Activated CD4-positive, alpha-beta T cell treated with anti-CD3 and anti-CD28 coated beads for 24 hours (primary cell): ENCODE results near the gene LCN1.
"Not testable (repeated sequence)": the region's sequence is repeated elsewhere in the genome, so short reads cannot be mapped to it uniquely, and the experiment has no call there.

Experiments used
- DNase-seq, 2 donors: peaks; one replicate each; pipeline ENCODE4 v3.0.0-alpha.2; 2020; ENCODE audit warnings: low read depth in 2 of 2

LCN1 gene

DNA sequence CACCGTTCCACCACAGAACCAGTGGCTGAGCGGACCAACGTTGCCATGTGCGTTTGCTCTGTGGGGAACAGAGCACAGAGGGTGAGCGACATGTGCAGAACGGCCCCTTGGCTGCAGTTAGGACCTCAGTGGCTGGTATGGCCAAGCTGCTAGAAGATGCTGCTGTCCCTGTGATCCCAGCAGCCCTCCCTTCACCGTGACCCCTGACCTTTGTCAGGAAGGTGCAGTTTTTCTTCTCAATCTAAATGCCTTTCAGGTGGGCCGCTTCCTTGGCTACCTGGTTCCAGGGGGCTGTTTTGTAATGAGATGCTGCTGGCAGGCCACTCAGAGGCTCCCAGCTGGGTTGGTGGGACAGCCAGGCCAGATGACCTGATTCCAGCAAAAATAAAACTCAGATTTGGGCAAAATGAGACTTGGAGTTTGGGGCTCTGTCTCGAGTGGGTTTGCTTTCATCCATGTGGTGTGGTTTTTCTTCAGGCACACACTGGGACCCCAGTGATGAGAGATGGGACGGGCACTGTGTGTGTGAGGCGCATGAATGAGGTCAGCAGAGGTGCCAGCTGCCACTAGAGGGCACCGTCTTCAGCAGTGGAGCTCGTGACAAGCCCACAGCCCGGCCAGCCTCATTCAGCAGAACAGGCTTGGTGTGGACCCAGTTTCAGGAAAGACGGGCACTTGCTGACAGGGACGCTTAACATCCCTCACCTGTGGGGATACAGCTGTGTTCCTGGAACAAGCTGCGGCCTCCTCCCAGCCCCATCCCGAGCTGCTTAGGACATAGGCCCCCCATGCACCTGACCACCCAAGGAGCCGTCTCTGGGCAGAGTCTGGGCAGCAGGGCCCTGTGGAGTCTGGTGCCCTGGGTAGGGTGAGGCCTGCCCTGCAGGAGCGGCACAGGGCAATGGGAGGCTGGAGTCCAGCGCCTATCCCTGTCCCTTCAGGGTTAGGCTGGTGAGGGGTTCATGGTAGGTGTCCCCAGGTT is 16.7 kb upstream of the LCN1 start:
- peak; percentile 33 to 51 for DNase-seq

GRCh38 chr9:135505406-135506187 is 15.6 kb upstream of the LCN1 start:
- no peak for DNase-seq

GRCh38 chr9:135506327-135507103 is 14.7 kb upstream of the LCN1 start:
- no peak for DNase-seq

GRCh38 chr9:135507104-135508035 is 13.9 kb upstream of the LCN1 start:
- no peak for DNase-seq

DNA sequence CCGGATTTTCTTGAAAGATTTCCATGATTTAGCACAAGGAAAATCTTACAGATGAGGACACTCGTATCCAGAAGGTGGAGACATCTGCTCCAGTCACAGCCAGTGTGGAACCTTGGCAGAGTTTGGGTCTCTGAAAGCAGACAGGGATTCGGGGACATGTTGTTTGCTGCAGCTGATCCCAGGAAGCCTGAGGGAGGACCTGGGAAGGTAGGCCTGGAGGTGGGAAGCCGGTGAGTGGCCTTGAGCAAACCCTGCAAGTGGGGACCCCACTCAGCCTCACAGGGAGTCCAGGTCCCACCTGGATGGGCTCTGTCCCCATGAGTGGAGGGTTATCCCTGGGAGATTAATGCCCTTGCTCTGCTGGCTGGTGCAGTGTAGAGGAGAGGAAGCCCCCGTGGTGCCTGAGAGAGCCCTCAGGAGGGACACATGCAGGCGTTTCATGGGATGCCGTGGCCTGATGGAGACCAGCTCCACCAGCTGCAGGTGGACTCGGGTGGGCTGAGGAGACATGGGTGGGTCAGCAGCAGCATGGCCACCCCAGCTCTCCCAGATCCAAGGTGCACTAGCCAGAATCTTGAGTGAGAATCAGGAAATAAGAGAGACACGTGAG is 12.9 kb upstream of the LCN1 start:
- no peak for DNase-seq

DNA sequence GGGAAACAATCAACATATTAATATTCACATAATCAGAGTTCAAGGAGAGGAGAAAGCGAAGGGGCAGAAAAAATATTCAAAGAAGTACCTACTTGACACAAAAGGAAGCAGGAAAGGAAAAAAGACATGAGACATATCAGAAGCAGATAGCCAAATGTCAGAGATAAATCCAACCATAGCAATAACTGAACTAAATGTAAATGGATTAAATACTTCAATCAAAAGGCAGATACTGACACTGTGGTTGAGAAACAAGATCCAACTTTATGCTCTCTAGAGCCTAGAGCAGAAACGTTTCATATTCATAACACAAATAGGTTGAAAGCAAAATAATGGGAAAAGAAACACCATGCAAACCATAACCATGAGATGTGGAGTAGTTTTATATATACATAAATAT is 11.8 kb upstream of the LCN1 start:
- DNase-seq: no peak

DNA sequence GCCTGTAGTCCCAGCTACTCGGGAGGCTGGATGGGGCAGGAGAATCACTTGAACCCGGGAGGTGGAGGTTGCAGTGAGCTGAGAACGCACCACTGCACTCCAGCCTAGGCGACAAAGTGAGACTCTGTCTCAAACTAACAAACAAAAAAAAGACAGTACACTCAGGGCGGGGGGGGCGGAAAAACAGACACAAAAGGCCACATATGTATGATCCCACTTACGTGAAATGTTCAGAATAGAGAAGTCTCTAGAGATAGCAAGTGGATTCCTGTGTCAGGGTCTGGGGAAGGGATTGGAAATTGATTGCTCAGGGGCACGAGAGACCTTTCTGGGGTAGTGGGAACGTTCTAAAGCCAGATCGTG is 9.0 kb upstream of the LCN1 start:
- DNase-seq: no peak

GRCh38 chr9:135512904-135513303 is 8.3 kb upstream of the LCN1 start:
- no peak for DNase-seq

DNA sequence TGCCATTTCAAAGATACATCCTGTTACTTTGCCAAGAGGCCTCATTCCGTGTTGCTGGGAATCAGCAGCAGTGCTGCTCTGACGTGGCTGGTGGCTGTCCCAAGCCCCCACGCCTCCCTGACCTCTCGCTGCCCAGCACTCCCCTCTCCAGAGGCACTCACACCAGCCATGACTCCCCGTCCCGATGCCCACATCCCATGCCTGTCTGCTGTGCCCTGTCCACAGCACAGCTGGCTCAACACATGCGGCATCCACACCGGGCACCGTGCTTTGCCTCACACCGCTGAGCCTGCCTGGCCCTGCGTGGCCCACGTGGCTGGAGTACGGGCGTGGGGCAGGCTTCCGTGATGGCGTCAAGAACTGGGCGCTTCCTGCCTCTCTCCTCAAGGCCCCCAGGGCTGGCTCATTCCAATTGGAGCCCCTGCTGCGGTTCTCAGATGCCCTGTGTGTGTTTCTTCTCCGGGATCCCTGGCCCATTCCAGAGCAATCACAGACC is 7.8 kb upstream of the LCN1 start:
- no peak for DNase-seq

GRCh38 chr9:135513906-135514305 is 7.3 kb upstream of the LCN1 start:
- DNase-seq: not testable (repeated sequence)

DNA sequence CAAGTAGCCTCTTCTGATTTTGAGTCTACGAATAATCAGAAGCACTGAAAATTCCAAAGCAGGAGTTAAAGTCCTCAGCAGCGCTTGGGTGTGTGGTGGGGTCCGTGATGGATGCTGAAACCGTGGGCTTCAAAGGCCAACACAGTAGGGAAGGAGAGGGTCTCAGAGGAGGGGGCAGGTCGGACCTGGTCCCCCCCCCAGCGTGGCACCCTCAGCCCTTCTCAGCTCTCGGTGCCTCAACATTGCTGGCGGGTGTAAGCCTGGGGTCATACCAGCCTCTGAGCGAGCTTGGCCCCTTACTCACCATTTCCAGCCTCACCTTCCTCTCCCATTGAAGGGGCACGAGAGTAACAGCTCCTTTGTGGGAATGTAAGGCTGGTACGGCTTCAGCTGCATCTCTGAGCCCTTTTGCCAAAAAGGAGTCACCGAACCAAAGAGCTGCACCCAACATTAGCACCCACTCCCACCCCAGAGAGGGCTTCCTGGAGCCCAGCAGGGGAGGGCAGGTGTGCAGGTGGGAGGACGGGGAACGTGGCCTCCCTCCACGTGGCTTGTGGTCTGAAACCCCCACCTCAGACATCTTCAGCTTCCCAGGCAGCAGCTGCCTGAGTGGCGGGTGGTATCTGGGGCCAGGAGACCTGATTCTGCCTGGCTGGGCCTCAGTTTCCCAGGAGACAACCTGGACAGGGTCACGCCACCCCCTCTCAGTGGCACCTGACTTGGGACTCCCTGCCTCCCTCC is 6.7 kb upstream of the LCN1 start:
- DNase-seq: no peak

- DNase-seq: no peak
Measured at GRCh38 chr9:135515083-135515951, 5.9 kb upstream of the LCN1 start.

DNA sequence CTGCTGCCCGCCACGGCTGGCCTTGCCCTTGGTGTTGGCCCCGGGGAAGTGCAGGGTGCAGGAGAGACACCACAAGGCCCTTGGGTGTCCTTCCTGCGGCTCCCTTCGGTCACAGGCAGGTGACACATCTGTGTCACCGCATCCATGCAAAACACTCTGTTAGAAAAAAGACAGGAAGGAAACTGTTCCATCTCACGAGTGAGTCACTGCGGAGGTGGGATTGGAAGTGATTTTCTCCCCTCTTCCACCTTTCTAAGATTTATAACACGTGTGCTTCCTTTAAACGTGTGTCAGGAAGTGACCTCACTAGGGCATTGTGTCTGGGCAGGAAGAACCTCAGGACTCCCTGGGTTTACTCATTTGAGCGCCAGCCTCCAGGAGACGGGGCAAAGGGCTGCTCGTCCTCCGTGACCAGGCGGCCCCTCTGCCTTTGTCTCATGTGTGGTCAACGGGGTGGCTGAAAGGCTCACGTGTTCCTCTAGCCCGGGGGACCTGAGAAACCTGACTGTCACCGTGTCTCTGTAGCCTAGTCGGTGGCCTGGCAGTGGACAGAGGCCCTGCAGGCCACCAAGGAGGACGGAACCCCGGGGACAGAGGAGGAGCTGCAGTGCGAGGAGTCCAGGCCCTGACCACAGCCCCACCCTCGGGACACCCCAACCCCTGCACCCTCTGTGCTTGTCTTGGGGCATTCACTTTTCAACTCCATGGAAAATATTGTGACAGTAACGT is 4.9 kb upstream of the LCN1 start:
- no peak for DNase-seq

DNA sequence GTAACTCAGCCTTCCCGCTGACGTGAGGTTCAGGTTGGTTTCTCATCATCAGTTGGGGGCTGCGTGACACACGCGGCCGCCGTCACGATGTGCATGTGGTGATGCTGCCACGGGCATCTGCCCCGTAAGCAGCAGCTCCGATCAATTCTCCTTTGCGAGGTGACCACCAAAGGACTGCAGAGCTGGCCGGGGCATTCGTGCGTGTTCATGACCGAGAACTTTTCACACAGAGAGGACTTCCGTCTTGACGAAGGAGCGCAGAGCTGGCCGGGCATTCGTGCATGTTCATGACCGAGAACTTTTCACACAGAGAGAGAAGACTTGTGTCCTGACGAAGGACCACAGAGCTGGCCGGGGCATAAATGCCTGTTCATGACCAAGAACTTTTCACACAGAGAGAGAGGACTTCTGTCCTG is 3.8 kb upstream of the LCN1 start:
- no peak for DNase-seq

GRCh38 chr9:135519179-135519971 is 1.9 kb upstream of the LCN1 start:
- DNase-seq: no peak

DNA sequence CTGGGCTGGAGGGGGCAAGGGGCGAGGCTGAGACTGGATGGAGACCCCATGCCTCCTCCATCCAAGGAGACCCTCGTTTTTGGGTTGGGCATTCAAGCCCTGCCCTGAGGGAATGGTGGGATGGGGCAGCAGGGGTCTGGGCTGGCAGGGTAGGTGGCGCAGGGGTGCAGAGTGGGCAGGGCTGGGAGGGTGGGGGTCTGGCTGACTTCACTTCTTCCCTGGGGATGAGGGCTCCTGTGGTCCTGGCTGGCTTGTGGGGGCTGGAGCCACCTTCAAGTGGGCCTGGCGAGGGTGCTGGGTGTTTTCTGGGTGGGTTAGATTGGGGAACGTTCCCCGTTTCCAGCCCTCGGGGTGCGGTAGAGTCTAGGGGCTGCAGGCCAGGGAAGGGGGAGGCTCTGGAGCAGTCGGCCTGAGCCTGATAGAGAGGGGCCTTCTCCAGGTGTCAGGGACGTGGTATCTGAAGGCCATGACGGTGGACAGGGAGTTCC is 412 bp downstream of the LCN1 start:
- DNase-seq: no peak
